Testis (tissue), 3 donors: ENCODE data around the gene CCNL2. TPM values are rescaled to one million over a fixed set of nuclear protein-coding genes. Genes with fewer than 3 reads are reported as not detected.

Source experiments
- DNase-seq: peaks from one replicate; pipeline ENCODE4 v3.0.0-alpha.2; 2019
- H3K27ac ChIP-seq, 2 donors: fragments of 200-600 bp; sonication (generic); one replicate each; pipeline ENCODE4 v1.5.1; 2019
- H3K27me3 ChIP-seq: fragments of 200-600 bp; sonication (generic); one replicate; pipeline ENCODE4 v1.5.1; 2019
- H3K36me3 ChIP-seq: fragments of 200-600 bp; sonication (generic); one replicate; pipeline ENCODE4 v1.5.1; 2017; ENCODE audit warnings: low read depth; ENCODE audit errors: missing control alignments
- H3K4me1 ChIP-seq: fragments of 200-600 bp; sonication (generic); one replicate; pipeline ENCODE4 v1.5.1; 2019
- H3K4me3 ChIP-seq, 2 donors: fragments of 200-600 bp; sonication (generic); one replicate each; pipeline ENCODE4 v1.5.1; 2017 to 2019
- H3K9me3 ChIP-seq: fragments of 200-600 bp; sonication (generic); one replicate; pipeline ENCODE4 v1.5.1; 2017
- CTCF ChIP-seq, 3 experiments: fragments of 450-650 bp in 2 of 3; fragments of 200-600 bp in 1 of 3; sonication (generic) in 1 of 3; IDR thresholded peaks; one replicate each; pipeline ENCODE4 v1.5.1; 2016 to 2019; ENCODE audit warnings: antibody characterized with exemption in 3 of 3, mild to moderate bottlenecking in 2 of 3, moderate library complexity in 1 of 3
- POLR2A ChIP-seq: fragments of 450-650 bp; IDR thresholded peaks from one replicate; pipeline ENCODE4 v1.6.1; 2017; ENCODE audit warnings: antibody characterized with exemption, mild to moderate bottlenecking, moderate library complexity
- WGBS, 2 donors: methylation state at CpG; one replicate each; pipeline ENCODE4 v1.1.5; 2018; 5-methylcytosine and 5-hydroxymethylcytosine counted together
- intact Hi-C: fragments of 100-400 bp; cut with DNase I; formaldehyde crosslinking; loops from one replicate; pipeline ENCODE4 v1.15.1; 2023; ENCODE audit warnings: low total_unique reads
- polyA plus RNA-seq: library from polyadenylated mRNA; stranded (reverse); fragments of 350-450 nt; fragmentation: Illumina TruSeq; extraction: RNeasy Lipid Tissue Mini Kit (QIAGEN cat#74804); gene quantifications from one replicate; pipeline ENCODE4 v1.2.3, GENCODE V29; 2014; ENCODE audit warnings: low read depth, low replicate concordance; ENCODE audit not compliant: insufficient read depth
- total RNA-seq, 2 donors: library from RNA; depleted of rRNA; stranded (reverse); fragments of >200 nt; gene quantifications; one replicate each; pipeline ENCODE4 v1.2.3, GENCODE V29; 2016

Gene CCNL2
- total and polyA plus RNA-seq, 3 donors from 2014 or later = 90.9 to 209 (median 204) TPM

- no peak for TF ChIP-seq POLR2A
- no peak for TF ChIP-seq CTCF (IDR thresholded peaks at IDR 0.05)
- Histone ChIP-seq H3K27ac (peak overlapping the region; percentile 88 to 89), H3K27me3 (no peaks in the 10 kb centered on the region), H3K4me3 (no peak overlapping the region), H3K36me3 (no peaks in the 10 kb centered on the region), H3K9me3 (no peaks in the 10 kb centered on the region), H3K4me1 (peaks cover 74% of the 10 kb centered on the region)
- 40 to 62% methylated on average over 2 to 4 of the region's 4 CpGs for WGBS, 2 donors
- intact Hi-C loops = no loop called here
- DNase-seq = no peak
Measured at GRCh38 chr1:1434824-1435105, 35.6 kb upstream of the CCNL2 start.

- H3K36me3 ChIP-seq = no peaks in the 10 kb centered on the region
- 20 to 62% methylated on average over 13 to 32 of the region's 32 CpGs for WGBS, 2 donors
- H3K4me1 ChIP-seq = peaks cover 79% of the 10 kb centered on the region
- no peak for TF ChIP-seq CTCF (IDR thresholded peaks at IDR 0.05)
- TF ChIP-seq POLR2A = no peak
- DNase-seq = peak; percentile 71
- H3K27me3 ChIP-seq = no peaks in the 10 kb centered on the region
- H3K4me3 ChIP-seq = no peak overlapping the region
- H3K9me3 ChIP-seq = no peaks in the 10 kb centered on the region
- H3K27ac ChIP-seq = peak overlapping the region; percentile 88 to 89
- intact Hi-C loops = no loop called here
Measured at GRCh38 chr1:1434131-1434823, 35.1 kb upstream of the CCNL2 start.

GRCh38 chr1:1433804-1434130 lies 34.6 kb upstream of the CCNL2 start:
- Histone ChIP-seq H3K4me1 (peaks cover 82% of the 10 kb centered on the region), H3K36me3 (no peaks in the 10 kb centered on the region), H3K27ac (peak overlapping the region; percentile 88 to 89), H3K4me3 (no peak overlapping the region), H3K27me3 (no peaks in the 10 kb centered on the region), H3K9me3 (no peaks in the 10 kb centered on the region)
- intact Hi-C loops = no loop called here
- DNase-seq = no peak
- TF ChIP-seq CTCF (IDR thresholded peaks at IDR 0.05) (no peak), POLR2A (no peak)
- WGBS, 2 donors = 27 to 42% methylated on average over 8 to 12 of the region's 12 CpGs

- Histone ChIP-seq H3K27me3 (no peaks in the 10 kb centered on the region), H3K36me3 (no peaks in the 10 kb centered on the region), H3K4me1 (peaks cover 78% of the 10 kb centered on the region), H3K9me3 (no peaks in the 10 kb centered on the region), H3K27ac (peak overlapping the region; percentile 88 to 89), H3K4me3 (no peak overlapping the region)
- peak; percentile 92 for DNase-seq
- 30 to 54% methylated on average over 19 to 33 of the region's 34 CpGs for WGBS, 2 donors
- intact Hi-C loops = no loop called here
- TF ChIP-seq CTCF (IDR thresholded peaks at IDR 0.05) = no peak
- no peak for TF ChIP-seq POLR2A
Measured at GRCh38 chr1:1432951-1433803, 34.0 kb upstream of the CCNL2 start.
